Endothelial cell of umbilical vein (primary cell): ENCODE measurements around the gene RNF217. TPM values are rescaled to one million over a fixed set of nuclear protein-coding genes. Genes with fewer than 3 reads are reported as not detected.

ENCODE experiments used
- BruUV-seq: library from RNA; stranded (reverse); fragments of 400-500 nt; replicated peaks from 2 replicates; lab custom pipeline; 2021; lab: Mats Ljungman, UMichigan
- CTCF ChIA-PET: fragments of 300-600, 350-600 bp; sonication (Branson Sonifier 250); formaldehyde crosslinking; loops from one replicate; lab custom pipeline; 2021; ENCODE audit warnings: antibody characterized with exemption, inconsistent platforms; lab: Charles Lee
- POLR2A ChIA-PET: fragments of 300-600, 350-600 bp; sonication (Branson Sonifier 250); formaldehyde crosslinking; loops from one replicate; lab custom pipeline; 2021; ENCODE audit warnings: antibody characterized with exemption, inconsistent platforms; lab: Charles Lee
- DNase-seq: peaks from one replicate; pipeline ENCODE4 v3.0.0-alpha.2; 2011; ENCODE audit warnings: low read depth, low spot score
- FAIRE-seq: peaks from 2 replicates; lab custom pipeline; 2011; peaks lifted over from hg19 to GRCh38; lab: Jason Lieb, UNC
- H2AFZ ChIP-seq: 2 replicates; pipeline ENCODE4 v1.6.0; 2012; ENCODE audit warnings: low read depth, low read length, control low read depth, inconsistent platforms
- H3K27ac ChIP-seq: 2 replicates; pipeline ENCODE4 v1.5.1; 2011; ENCODE audit warnings: low read depth, mild to moderate bottlenecking, control low read depth, low read length, moderate library complexity; ENCODE audit not compliant: insufficient read depth
- H3K27me3 ChIP-seq, 2 experiments: 2 replicates each; pipeline versions ENCODE4 v1.6.0 to v1.6.1; 2011; ENCODE audit warnings: low read length in 2 of 2, mixed read lengths in 1 of 2; ENCODE audit not compliant: control insufficient read depth in 2 of 2, insufficient read depth in 2 of 2
- H3K36me3 ChIP-seq, 2 experiments: 2 replicates in 1 of 2; 3 replicates in 1 of 2; pipeline ENCODE4 v1.5.1; 2011; ENCODE audit warnings: low read length in 2 of 2, mild to moderate bottlenecking in 1 of 2, moderate library complexity in 1 of 2; ENCODE audit not compliant: control insufficient read depth in 2 of 2, insufficient read depth in 2 of 2; ENCODE audit errors: extremely low read depth in 1 of 2
- H3K4me1 ChIP-seq: 3 replicates; pipeline ENCODE4 v1.5.1; 2011; ENCODE audit warnings: mild to moderate bottlenecking, low read length; ENCODE audit not compliant: control insufficient read depth, insufficient read depth; ENCODE audit errors: extremely low read depth
- H3K4me2 ChIP-seq: 2 replicates; pipeline ENCODE4 v1.6.1; 2011; ENCODE audit warnings: low read length, control low read depth, mixed read lengths; ENCODE audit not compliant: insufficient read depth
- H3K4me3 ChIP-seq, 3 experiments: fragments of 200-600 bp in 1 of 3; sonication (generic), shearing (Covaris generic) in 1 of 3; replicated peaks in 1 of 3; 2 replicates each; pipeline ENCODE4 v1.5.1; 2011 to 2016; ENCODE audit warnings: control low read depth in 3 of 3, low read length in 3 of 3, mild to moderate bottlenecking in 2 of 3, inconsistent platforms in 1 of 3, low read depth in 1 of 3, moderate library complexity in 1 of 3; ENCODE audit not compliant: insufficient read depth in 1 of 3
- H3K79me2 ChIP-seq: 2 replicates; pipeline ENCODE4 v1.6.0; 2012; ENCODE audit warnings: low read length, inconsistent platforms; ENCODE audit not compliant: control insufficient read depth, insufficient read depth
- H3K9ac ChIP-seq: replicated peaks from 2 replicates; pipeline ENCODE3; 2011; ENCODE audit warnings: low read length, control low read depth; ENCODE audit not compliant: insufficient read depth; ENCODE audit errors: extremely low read depth
- H3K9me1 ChIP-seq: replicated peaks from 3 replicates; pipeline ENCODE4 v1.6.0; 2011; ENCODE audit warnings: mild to moderate bottlenecking, low read length; ENCODE audit not compliant: control insufficient read depth, insufficient read depth; ENCODE audit errors: extremely low read depth
- H3K9me3 ChIP-seq: replicated peaks from 2 replicates; pipeline ENCODE4 v1.5.1; 2012; ENCODE audit warnings: low read length, inconsistent platforms; ENCODE audit not compliant: control insufficient read depth, insufficient read depth
- H4K20me1 ChIP-seq: replicated peaks from 2 replicates; pipeline ENCODE3; 2011; ENCODE audit warnings: mild to moderate bottlenecking, low read length; ENCODE audit not compliant: control insufficient read depth, insufficient read depth; ENCODE audit errors: extremely low read depth
- EZH2 ChIP-seq: IDR thresholded peaks from 2 replicates; pipeline ENCODE4 v1.6.1; 2012; ENCODE audit warnings: borderline replicate concordance, low read depth, mild to moderate bottlenecking, moderate library complexity, low read length, inconsistent platforms; ENCODE audit not compliant: severe bottlenecking
- FOS ChIP-seq: IDR thresholded peaks from 2 replicates; pipeline ENCODE4 v1.6.1; 2011; ENCODE audit warnings: mild to moderate bottlenecking, low read length, moderate library complexity, borderline replicate concordance; ENCODE audit not compliant: insufficient read depth
- GATA2 ChIP-seq: IDR thresholded peaks from 2 replicates; pipeline ENCODE4 v1.7.0; 2011; ENCODE audit warnings: low read depth, mild to moderate bottlenecking, moderate library complexity, mixed read lengths, low read length; ENCODE audit not compliant: insufficient read length, insufficient read depth
- JUN ChIP-seq: IDR thresholded peaks from 2 replicates; pipeline ENCODE4 v1.6.1; 2011; ENCODE audit warnings: borderline replicate concordance, low read depth; ENCODE audit not compliant: insufficient read length, insufficient read depth
- MYC ChIP-seq: IDR thresholded peaks from one replicate; pipeline ENCODE4 v1.6.1; 2011; ENCODE audit warnings: mild to moderate bottlenecking, low read depth, low read length
- POLR2A ChIP-seq: IDR thresholded peaks from 2 replicates; pipeline ENCODE4 v1.6.1; 2012; ENCODE audit warnings: low read depth, mild to moderate bottlenecking, control low read depth, low read length
- POLR2AphosphoS5 ChIP-seq: IDR thresholded peaks from 2 replicates; pipeline ENCODE4 v1.6.1; 2012; ENCODE audit warnings: low read depth, mild to moderate bottlenecking, control low read depth, low read length, moderate library complexity; ENCODE audit not compliant: insufficient read depth
- dilution Hi-C: fragments of 300-500 bp; cut with MboI; formaldehyde crosslinking; loops from one replicate; pipeline ENCODE4 v1.15.0; 2019; ENCODE audit warnings: low sequenced_read_pairs; ENCODE audit not compliant: extremely low pct_ligation_motif_present
- intact Hi-C: fragments of 100-400 bp; cut with micrococcal nuclease; formaldehyde crosslinking; loops from one replicate; pipeline ENCODE4 v1.10.0; 2022
- polyA plus RNA-seq, 4 experiments: library from polyadenylated mRNA; depleted of rRNA in 3 of 4; stranded (reverse) in 3 of 4; unstranded in 1 of 4; fragments of >200 nt; gene quantifications; 2 replicates each; pipeline versions ENCODE4 v1.2.1 to v1.2.3, GENCODE V29; 2011 to 2012; ENCODE audit warnings: missing spikeins in 1 of 4
- total RNA-seq: library from RNA; stranded (reverse); gene quantifications from 2 replicates; pipeline ENCODE4 v1.2.3, GENCODE V29; 2021
- TF ChIP-seq, protein P1 (sequence below), 2 donors: IDR thresholded peaks; 1 replicate in 1 of 2; 2 replicates in 1 of 2; pipeline ENCODE4 v1.5.1; 2011; ENCODE audit warnings: low read length in 2 of 2, mild to moderate bottlenecking in 2 of 2, moderate library complexity in 2 of 2, control low read depth in 1 of 2, inconsistent platforms in 1 of 2, low read depth in 1 of 2; ENCODE audit not compliant: insufficient read depth in 1 of 2; ENCODE audit errors: extremely low read depth in 1 of 2
- TF ChIP-seq, protein P2 (sequence below): IDR thresholded peaks from 2 replicates; pipeline ENCODE4 v1.6.1; 2011; ENCODE audit not compliant: insufficient read depth, insufficient read length

Gene RNF217
- total and polyA plus RNA-seq, 2 donors (not counting 3 experiments of a cell fraction or from before 2014, with no cell fraction given), result 8.8 to 32.5 TPM

DNA sequence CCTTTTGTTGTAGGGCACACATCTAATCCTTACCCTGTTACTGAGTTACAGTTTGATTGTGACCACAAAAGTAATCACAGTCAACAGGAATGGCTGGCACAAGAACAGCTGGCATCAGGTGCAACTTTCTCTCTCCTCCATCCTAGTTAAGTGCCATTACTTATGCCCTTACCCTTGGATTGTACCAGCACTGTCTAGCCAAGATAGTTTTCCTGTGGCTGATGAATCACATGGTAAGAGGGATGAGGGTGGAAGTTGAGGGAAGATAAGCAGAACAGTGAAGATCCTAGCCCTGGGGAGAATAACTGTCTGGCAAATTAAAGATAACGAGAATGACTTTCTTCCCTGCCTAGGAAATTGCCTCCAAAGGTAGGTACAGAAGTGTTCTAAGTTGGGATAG, 42.0 kb downstream of the RNF217 start:
- H3K9me1 ChIP-seq, result no peaks in the 10 kb centered on the region
- no peak overlapping the region for H3K9ac ChIP-seq
- H3K27ac ChIP-seq, result no peak overlapping the region
- FAIRE-seq (no peak), DNase-seq (no peak)
- ChIA-PET CTCF (interaction anchor here (0.6 to 1.7 kb wide), 2 partner anchors 16 to 110 kb away, joined by 3 to 6 read pairs; no protein-coding TSS in a partner anchor), POLR2A (no interaction called here)
- H3K36me3 ChIP-seq, result no peaks in the 10 kb centered on the region
- H3K4me3 ChIP-seq, result no peak overlapping the region
- H3K4me2 ChIP-seq, result no peak overlapping the region
- no peaks in the 10 kb centered on the region for H3K27me3 ChIP-seq
- H3K79me2 ChIP-seq, result peaks cover 17% of the 10 kb centered on the region
- no peaks in the 10 kb centered on the region for H4K20me1 ChIP-seq
- peaks cover 16% of the 10 kb centered on the region for H3K4me1 ChIP-seq
- H3K9me3 ChIP-seq, result no peaks in the 10 kb centered on the region
- no peak for TF ChIP-seq POLR2AphosphoS5
- TF ChIP-seq EZH2, result no peak
- no peak for TF ChIP-seq JUN
- no peak for TF ChIP-seq FOS
- TF ChIP-seq, protein P1, sequence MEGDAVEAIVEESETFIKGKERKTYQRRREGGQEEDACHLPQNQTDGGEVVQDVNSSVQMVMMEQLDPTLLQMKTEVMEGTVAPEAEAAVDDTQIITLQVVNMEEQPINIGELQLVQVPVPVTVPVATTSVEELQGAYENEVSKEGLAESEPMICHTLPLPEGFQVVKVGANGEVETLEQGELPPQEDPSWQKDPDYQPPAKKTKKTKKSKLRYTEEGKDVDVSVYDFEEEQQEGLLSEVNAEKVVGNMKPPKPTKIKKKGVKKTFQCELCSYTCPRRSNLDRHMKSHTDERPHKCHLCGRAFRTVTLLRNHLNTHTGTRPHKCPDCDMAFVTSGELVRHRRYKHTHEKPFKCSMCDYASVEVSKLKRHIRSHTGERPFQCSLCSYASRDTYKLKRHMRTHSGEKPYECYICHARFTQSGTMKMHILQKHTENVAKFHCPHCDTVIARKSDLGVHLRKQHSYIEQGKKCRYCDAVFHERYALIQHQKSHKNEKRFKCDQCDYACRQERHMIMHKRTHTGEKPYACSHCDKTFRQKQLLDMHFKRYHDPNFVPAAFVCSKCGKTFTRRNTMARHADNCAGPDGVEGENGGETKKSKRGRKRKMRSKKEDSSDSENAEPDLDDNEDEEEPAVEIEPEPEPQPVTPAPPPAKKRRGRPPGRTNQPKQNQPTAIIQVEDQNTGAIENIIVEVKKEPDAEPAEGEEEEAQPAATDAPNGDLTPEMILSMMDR (IDR thresholded peaks at IDR 0.05; ENCODE audit: extremely low read depth in 1 of 2, insufficient read depth in 1 of 2, low read depth in 1 of 2, low read length in 2 of 2), result no peak
- no peak for TF ChIP-seq POLR2A
- no peak for TF ChIP-seq GATA2
- no peak for TF ChIP-seq MYC
- TF ChIP-seq, protein P2, sequence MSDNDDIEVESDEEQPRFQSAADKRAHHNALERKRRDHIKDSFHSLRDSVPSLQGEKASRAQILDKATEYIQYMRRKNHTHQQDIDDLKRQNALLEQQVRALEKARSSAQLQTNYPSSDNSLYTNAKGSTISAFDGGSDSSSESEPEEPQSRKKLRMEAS, result no peak
- dilution Hi-C loops (no loop called here), intact Hi-C loops (loop anchor here (1.0 kb wide), 1 partner anchor 9 kb away; no protein-coding TSS in a partner anchor)
- no TSS peak for BruUV-seq
- no peak overlapping the region for H2AFZ ChIP-seq
